MCF 10A (cell line): ENCODE results near the gene ZFP69B. TPM values are rescaled to one million over a fixed set of nuclear protein-coding genes. Genes with fewer than 3 reads are reported as not detected.

Experiments used
- BruUV-seq: library from RNA; stranded (reverse); fragments of 400-500 nt; replicated peaks from 2 replicates; lab custom pipeline; 2021; lab: Mats Ljungman, UMichigan
- CTCF ChIA-PET: fragments of 300-600 bp; sonication (Branson Sonifier 250); formaldehyde crosslinking; extraction: SDS; loops from one replicate; lab custom pipeline; 2021; ENCODE audit warnings: antibody characterized with exemption, inconsistent platforms; lab: Yijun Ruan, JAX
- POLR2A ChIA-PET: fragments of 300-600, 350-650 bp; sonication (Branson Sonifier 250); formaldehyde crosslinking; extraction: SDS; loops from one replicate; lab custom pipeline; 2020; ENCODE audit warnings: antibody characterized with exemption, inconsistent platforms; lab: Yijun Ruan, JAX
- DNase-seq: peaks from one replicate; pipeline ENCODE4 v3.0.0-alpha.2; 2018; ENCODE audit not compliant: unreplicated experiment
- H3K27ac Mint-ChIP-seq: one replicate; pipeline ENCODE4 v1.8.0; 2022; ENCODE audit warnings: mild to moderate bottlenecking, low read depth, mixed read lengths; ENCODE audit not compliant: unreplicated experiment
- H3K27me3 Mint-ChIP-seq: one replicate; pipeline ENCODE4 v1.8.0; 2022; ENCODE audit warnings: mixed read lengths; ENCODE audit not compliant: insufficient read depth, unreplicated experiment
- H3K36me3 Mint-ChIP-seq: one replicate; pipeline ENCODE4 v1.8.0; 2022; ENCODE audit warnings: mild to moderate bottlenecking, moderate library complexity, mixed read lengths; ENCODE audit not compliant: insufficient read depth, unreplicated experiment
- H3K4me1 Mint-ChIP-seq: one replicate; pipeline ENCODE4 v1.8.0; 2022; ENCODE audit warnings: mixed read lengths; ENCODE audit not compliant: insufficient read depth, unreplicated experiment
- H3K4me3 Mint-ChIP-seq: one replicate; pipeline ENCODE4 v1.8.0; 2022; ENCODE audit warnings: mild to moderate bottlenecking, moderate library complexity, mixed read lengths; ENCODE audit not compliant: unreplicated experiment
- H3K9me3 Mint-ChIP-seq: one replicate; pipeline ENCODE4 v1.8.0; 2022; ENCODE audit warnings: mixed read lengths; ENCODE audit not compliant: unreplicated experiment
- intact Hi-C: fragments of 100-400 bp; cut with micrococcal nuclease; formaldehyde crosslinking; loops from 2 replicates; pipeline ENCODE4 v1.14.1; 2022
- total RNA-seq: library from RNA; stranded (reverse); gene quantifications from 2 replicates; pipeline ENCODE4 v1.2.3, GENCODE V29; 2022
- TF ChIP-seq, protein P1 (sequence below): fragments of 200-600 bp; IDR thresholded peaks from one replicate; pipeline ENCODE4 v1.8.0; 2022; ENCODE audit warnings: antibody characterized with exemption, mild to moderate bottlenecking; ENCODE audit not compliant: unreplicated experiment

Gene ZFP69B
- total RNA-seq, 1 experiment from 2014 or later: 8.9 TPM

DNA sequence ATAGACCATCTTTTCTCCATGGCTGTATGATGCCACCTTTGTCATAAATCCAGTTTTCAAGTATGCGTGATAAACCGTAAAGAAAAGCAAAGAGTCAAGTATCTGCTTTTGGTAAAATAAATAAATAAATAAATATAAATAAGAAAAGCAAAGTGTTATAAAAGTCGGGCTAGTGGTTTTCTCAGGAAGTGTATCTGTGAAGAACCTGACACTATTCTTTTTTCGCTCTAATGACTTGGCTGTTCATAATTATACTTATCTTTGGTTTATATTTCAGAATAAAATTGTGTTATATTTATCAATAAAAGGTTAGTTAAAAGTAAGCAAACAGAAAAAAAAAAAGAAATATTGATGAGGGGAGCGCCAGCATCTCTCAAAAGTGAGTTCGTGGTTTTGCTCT is 57.7 kb downstream of the ZFP69B start:
- no peaks in the 10 kb centered on the region for H3K27me3 Mint-ChIP-seq
- TSS peak; percentile 82 for BruUV-seq
- DNase-seq: no peak
- intact Hi-C loops: no loop called here
- TF ChIP-seq, protein P1, sequence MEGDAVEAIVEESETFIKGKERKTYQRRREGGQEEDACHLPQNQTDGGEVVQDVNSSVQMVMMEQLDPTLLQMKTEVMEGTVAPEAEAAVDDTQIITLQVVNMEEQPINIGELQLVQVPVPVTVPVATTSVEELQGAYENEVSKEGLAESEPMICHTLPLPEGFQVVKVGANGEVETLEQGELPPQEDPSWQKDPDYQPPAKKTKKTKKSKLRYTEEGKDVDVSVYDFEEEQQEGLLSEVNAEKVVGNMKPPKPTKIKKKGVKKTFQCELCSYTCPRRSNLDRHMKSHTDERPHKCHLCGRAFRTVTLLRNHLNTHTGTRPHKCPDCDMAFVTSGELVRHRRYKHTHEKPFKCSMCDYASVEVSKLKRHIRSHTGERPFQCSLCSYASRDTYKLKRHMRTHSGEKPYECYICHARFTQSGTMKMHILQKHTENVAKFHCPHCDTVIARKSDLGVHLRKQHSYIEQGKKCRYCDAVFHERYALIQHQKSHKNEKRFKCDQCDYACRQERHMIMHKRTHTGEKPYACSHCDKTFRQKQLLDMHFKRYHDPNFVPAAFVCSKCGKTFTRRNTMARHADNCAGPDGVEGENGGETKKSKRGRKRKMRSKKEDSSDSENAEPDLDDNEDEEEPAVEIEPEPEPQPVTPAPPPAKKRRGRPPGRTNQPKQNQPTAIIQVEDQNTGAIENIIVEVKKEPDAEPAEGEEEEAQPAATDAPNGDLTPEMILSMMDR: no peak
- H3K4me1 Mint-ChIP-seq: no peaks in the 10 kb centered on the region
- POLR2A ChIA-PET: no interaction called here
- CTCF ChIA-PET: interaction anchor here (0.6 kb wide), 1 partner anchor 390 kb away, joined by 4 read pairs; no protein-coding TSS in a partner anchor
- peak overlapping the region; percentile 64 for H3K27ac Mint-ChIP-seq
- peak overlapping the region; percentile 76 for H3K4me3 Mint-ChIP-seq
- H3K9me3 Mint-ChIP-seq: peaks cover 8% of the 10 kb centered on the region
- no peaks in the 10 kb centered on the region for H3K36me3 Mint-ChIP-seq

DNA sequence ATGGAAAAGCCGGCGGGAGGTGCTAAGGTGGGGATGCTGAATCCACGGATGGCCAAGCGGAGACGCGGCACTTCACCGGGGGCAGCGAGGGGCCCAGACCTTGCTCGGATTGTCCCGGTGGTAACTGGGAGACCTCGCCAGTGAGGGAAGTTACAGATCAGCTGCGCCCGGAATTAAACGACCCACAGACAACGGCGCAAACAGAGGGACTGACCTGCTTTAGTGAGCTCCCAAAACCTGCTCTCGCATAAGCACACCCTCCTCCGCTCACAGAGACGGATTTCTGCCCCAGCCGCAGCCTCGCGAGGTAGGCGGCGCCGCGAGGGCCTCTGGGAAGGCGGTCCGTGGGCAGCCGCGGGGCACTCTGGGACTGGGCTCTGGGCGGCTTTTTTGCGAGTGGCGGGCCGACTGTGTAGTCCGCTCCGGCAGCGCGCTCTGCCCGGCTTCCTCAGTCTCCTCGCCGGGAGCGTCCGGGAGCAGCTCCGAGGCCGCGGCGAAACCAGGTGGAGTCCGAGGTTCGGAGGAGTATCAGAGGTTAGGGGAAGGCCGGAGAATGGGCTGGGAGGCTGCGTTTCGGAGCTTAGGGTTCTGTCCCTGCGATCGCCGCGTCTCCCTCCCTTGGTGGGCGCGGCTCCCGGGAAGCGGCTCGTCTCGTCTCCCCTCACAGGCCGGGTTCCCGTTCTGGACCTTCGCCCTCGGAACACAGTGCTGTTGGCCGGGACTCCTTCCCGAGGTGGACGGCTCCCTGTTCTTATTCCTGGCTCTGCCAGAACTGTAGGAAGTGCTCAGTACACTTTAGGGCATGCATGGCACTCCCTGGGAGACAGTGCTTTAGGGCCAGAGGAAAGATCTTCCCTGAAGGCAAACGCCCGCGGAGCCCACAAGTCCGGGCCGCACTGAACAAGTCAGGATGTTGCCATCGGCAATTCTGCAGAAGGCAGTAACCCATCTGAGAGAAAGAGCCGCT is 58.4 kb downstream of the ZFP69B start, which contains the start of gene EXO5:
Gene EXO5, plus strand, starts transcription at position 393 of the 967 bp plus-strand sequence. CDS start 5,778 bp downstream, outside the sequence.
- CTCF ChIA-PET: no interaction called here
- POLR2A ChIA-PET: interaction anchor here (0.5 to 1.0 kb wide), 2 partner anchors 24 to 50 kb away, joined by 3 to 4 read pairs; no protein-coding TSS in a partner anchor

More for the DNA sequence above, 58.4 kb downstream of the ZFP69B start, which contains the start of gene EXO5:
- peaks cover 8% of the 10 kb centered on the region for H3K9me3 Mint-ChIP-seq
- intact Hi-C loops: no loop called here
- peaks cover 3% of the 10 kb centered on the region for H3K36me3 Mint-ChIP-seq
- H3K27me3 Mint-ChIP-seq: no peaks in the 10 kb centered on the region
- TF ChIP-seq, protein P1: no peak
- BruUV-seq: TSS peak; percentile 51
- peak within 1 kb of the TSS; percentile 76 for H3K4me3 Mint-ChIP-seq
- H3K27ac Mint-ChIP-seq: peak within 1 kb of the TSS; percentile 64
- H3K4me1 Mint-ChIP-seq: no peaks in the 10 kb centered on the region
- DNase-seq: peak; percentile 51

Other genes with a start within 250 kb of the ZFP69B start
- not detected in 2 replicates for gene TMCO2, start 202.5 kb upstream of the ZFP69B start, total RNA-seq
- gene ZMPSTE24, start 192.2 kb upstream of the ZFP69B start, total RNA-seq: 27.8 and 31.3 TPM in 2 replicates
- gene COL9A2, start 133.2 kb upstream of the ZFP69B start, total RNA-seq: not detected in 2 replicates
- 20.2 and 21.2 TPM in 2 replicates for gene SMAP2, start 76.7 kb upstream of the ZFP69B start, total RNA-seq
- gene ZFP69, start 26.8 kb downstream of the ZFP69B start, total RNA-seq: 1.8 and 2.2 TPM in 2 replicates
- gene EXO5, start 58.3 kb downstream of the ZFP69B start, total RNA-seq: 2.2 and 3.1 TPM in 2 replicates
- 1.4 and 1.8 TPM in 2 replicates for gene ZNF684, start 81.2 kb downstream of the ZFP69B start, total RNA-seq
- 0.29 and 0.58 TPM in 2 replicates for gene RIMS3, start 215.2 kb downstream of the ZFP69B start, total RNA-seq
- gene NFYC, start 241.2 kb downstream of the ZFP69B start, total RNA-seq: 66.4 and 69.6 TPM in 2 replicates